Calu3 (cell line): ENCODE data around the gene ZNF536. TPM values are rescaled to one million over a fixed set of nuclear protein-coding genes. Genes with fewer than 3 reads are reported as not detected.

ENCODE experiments used
- BruUV-seq: library from RNA; stranded (reverse); fragments of 400-500 nt; replicated peaks from 2 replicates; lab custom pipeline; 2021; lab: Mats Ljungman, UMichigan
- CTCF ChIA-PET: fragments of 300-600 bp; sonication (Branson Sonifier 250); formaldehyde crosslinking; loops from one replicate; lab custom pipeline; 2022; ENCODE audit warnings: antibody characterized with exemption; lab: Charles Lee
- DNase-seq: peaks from one replicate; pipeline ENCODE4 v3.0.0; 2022
- H3K27ac Mint-ChIP-seq: one replicate; pipeline ENCODE4 v1.8.0; 2022; ENCODE audit warnings: mixed read lengths; ENCODE audit not compliant: unreplicated experiment
- H3K27me3 Mint-ChIP-seq: one replicate; pipeline ENCODE4 v1.8.0; 2022; ENCODE audit warnings: mixed read lengths; ENCODE audit not compliant: unreplicated experiment
- H3K36me3 Mint-ChIP-seq: one replicate; pipeline ENCODE4 v1.8.0; 2022; ENCODE audit warnings: mild to moderate bottlenecking, moderate library complexity, mixed read lengths; ENCODE audit not compliant: insufficient read depth, unreplicated experiment
- H3K4me1 Mint-ChIP-seq: one replicate; pipeline ENCODE4 v1.8.0; 2022; ENCODE audit warnings: mild to moderate bottlenecking, low read depth, mixed read lengths; ENCODE audit not compliant: unreplicated experiment
- H3K4me3 Mint-ChIP-seq: one replicate; pipeline ENCODE4 v1.8.0; 2022; ENCODE audit warnings: mild to moderate bottlenecking, low read depth, moderate library complexity, mixed read lengths; ENCODE audit not compliant: unreplicated experiment
- H3K9me3 Mint-ChIP-seq: one replicate; pipeline ENCODE4 v1.8.0; 2022; ENCODE audit warnings: low read depth, mixed read lengths; ENCODE audit not compliant: unreplicated experiment
- intact Hi-C: fragments of 100-400 bp; cut with micrococcal nuclease; formaldehyde crosslinking; loops from one replicate; pipeline ENCODE4 v1.10.0; 2022; ENCODE audit not compliant: unreplicated experiment
- total RNA-seq: library from RNA; stranded (reverse); gene quantifications from 2 replicates; pipeline ENCODE4 v1.2.3, GENCODE V29; 2022
- TF ChIP-seq, protein P1 (sequence below): fragments of 200-600 bp; IDR thresholded peaks from one replicate; pipeline ENCODE4 v1.8.0; 2022; ENCODE audit warnings: antibody characterized with exemption; ENCODE audit not compliant: unreplicated experiment

Gene ZNF536
- total RNA-seq, 1 experiment from 2014 or later: not detected

DNA sequence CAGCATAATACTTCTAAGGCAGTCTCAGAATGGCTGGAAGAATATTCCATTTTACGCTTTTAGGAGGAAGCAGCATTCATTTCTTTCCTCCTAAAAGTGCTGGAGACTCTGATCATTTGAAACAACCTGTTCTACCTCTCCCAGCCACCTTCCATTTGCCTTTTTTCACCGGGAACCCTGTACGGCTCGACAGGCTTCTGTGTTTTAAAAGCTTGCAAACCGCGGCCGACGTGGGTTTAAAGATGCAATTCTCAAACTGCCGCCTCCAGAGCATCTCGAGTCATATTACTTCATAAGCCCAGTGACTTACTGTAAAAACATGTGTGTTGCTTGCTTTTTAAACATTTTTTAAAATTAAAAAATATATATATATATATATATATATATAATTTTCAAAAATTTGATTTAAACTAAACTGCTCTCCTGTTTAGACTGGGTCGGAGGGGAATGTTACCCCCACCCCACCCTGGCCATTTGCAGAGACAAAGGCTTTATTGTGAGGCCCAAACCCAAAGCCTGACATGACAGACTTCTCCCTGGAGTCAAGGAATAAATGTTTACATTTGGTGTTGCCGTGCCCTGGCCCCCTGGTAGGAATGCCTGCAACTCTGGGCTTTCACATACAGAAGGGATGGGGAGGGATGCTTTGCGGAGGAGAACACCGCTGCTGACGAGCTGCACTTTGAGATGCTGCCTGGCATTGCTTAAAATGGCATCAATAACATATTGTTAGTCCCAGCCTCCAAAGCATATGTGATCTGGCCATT is 30.4 kb downstream of the ZNF536 start:
- Mint-ChIP-seq H3K4me1 (no peaks in the 10 kb centered on the region), H3K4me3 (no peak overlapping the region), H3K36me3 (no peaks in the 10 kb centered on the region), H3K9me3 (peaks cover 6% of the 10 kb centered on the region), H3K27me3 (no peaks in the 10 kb centered on the region), H3K27ac (no peak overlapping the region)
- TF ChIP-seq, protein P1, sequence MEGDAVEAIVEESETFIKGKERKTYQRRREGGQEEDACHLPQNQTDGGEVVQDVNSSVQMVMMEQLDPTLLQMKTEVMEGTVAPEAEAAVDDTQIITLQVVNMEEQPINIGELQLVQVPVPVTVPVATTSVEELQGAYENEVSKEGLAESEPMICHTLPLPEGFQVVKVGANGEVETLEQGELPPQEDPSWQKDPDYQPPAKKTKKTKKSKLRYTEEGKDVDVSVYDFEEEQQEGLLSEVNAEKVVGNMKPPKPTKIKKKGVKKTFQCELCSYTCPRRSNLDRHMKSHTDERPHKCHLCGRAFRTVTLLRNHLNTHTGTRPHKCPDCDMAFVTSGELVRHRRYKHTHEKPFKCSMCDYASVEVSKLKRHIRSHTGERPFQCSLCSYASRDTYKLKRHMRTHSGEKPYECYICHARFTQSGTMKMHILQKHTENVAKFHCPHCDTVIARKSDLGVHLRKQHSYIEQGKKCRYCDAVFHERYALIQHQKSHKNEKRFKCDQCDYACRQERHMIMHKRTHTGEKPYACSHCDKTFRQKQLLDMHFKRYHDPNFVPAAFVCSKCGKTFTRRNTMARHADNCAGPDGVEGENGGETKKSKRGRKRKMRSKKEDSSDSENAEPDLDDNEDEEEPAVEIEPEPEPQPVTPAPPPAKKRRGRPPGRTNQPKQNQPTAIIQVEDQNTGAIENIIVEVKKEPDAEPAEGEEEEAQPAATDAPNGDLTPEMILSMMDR: no peak
- CTCF ChIA-PET: no interaction called here
- DNase-seq: no peak
- intact Hi-C loops: no loop called here
- BruUV-seq: no TSS peak

DNA sequence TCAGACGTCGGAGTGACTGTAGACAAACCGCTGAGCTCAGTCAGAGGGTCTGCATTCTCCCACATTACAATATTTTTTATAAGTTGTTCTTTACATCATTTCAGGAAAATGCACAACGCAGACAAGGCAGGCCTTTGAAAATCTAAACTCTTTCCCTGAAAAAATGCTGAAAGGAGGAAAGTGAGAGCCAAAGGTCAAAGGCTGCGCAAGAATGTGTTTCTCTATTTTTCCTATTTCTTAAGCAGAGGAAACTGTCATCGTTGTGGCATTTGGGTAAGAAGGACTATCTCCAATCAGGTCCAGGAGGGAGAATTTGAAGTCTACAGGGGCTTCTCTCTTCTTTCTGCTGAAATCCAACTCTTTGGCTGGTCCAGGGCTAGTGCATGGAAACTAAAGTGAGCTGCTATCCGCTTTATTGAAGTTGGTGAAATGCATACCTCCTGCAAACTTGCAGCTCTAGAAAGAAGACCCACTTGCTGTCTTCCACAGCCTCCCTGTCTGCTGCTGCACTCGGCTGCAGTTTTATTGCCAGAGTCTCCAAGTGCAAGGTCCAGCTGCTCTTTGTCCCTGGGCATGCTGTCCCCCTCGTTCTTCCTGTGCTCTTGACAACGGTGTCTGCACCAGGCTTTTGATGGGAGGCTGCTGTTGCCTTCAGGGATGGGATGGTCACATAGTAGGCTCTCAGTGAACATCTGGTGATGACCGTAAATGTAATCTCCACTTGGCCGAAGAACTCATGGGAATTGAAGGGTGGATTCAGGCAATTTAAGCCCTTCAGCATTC is 31.2 kb downstream of the ZNF536 start:
- Mint-ChIP-seq H3K4me3 (no peak overlapping the region), H3K27me3 (no peaks in the 10 kb centered on the region), H3K4me1 (no peaks in the 10 kb centered on the region), H3K27ac (no peak overlapping the region), H3K36me3 (no peaks in the 10 kb centered on the region), H3K9me3 (peaks cover 6% of the 10 kb centered on the region)
- CTCF ChIA-PET: no interaction called here
- TF ChIP-seq, protein P1: no peak
- DNase-seq: no peak
- BruUV-seq: no TSS peak
- intact Hi-C loops: no loop called here

GRCh38 chr19:30406220-30407067 is 34.3 kb downstream of the ZNF536 start:
- DNase-seq: no peak
- TF ChIP-seq, protein P1: no peak

DNA sequence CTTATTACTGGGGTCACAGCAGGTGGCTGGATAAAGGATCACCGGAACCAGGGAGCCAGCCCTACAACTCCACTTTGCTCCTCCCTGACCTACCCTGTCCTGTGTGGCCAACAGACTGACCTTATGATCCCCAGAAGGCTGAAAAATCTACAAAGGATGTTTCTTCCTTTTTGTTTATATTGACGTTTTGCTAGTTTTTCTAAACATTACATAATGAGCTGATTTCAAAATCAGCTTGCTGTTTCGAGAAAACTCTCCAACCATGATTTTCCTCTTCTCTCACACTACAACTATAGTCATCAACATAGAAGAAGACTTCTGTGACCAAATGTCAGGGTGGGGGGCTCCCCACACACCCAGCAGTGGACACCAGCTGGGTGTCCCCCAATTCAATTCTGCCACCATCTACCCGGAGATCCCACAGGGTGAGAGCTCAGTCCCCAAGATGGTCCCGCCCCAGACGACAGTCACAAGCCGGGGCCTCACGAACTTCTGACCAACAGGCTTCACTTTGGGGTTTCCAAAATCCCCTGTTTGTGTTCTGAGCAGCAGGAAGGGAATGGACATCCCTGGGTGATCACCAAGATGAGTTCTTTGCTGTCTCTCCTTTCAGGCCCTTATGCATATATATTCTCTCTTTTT is 35.0 kb downstream of the ZNF536 start:
- no TSS peak for BruUV-seq
- Mint-ChIP-seq H3K27me3 (no peaks in the 10 kb centered on the region), H3K27ac (no peak overlapping the region), H3K4me3 (no peak overlapping the region), H3K36me3 (no peaks in the 10 kb centered on the region), H3K9me3 (peaks cover 6% of the 10 kb centered on the region), H3K4me1 (no peaks in the 10 kb centered on the region)
- TF ChIP-seq, protein P1: no peak
- CTCF ChIA-PET: no interaction called here
- no peak for DNase-seq
- intact Hi-C loops: no loop called here

More at GRCh38 chr19:30406220-30407067, 34.3 kb downstream of the ZNF536 start:
- Mint-ChIP-seq H3K4me3 (no peak overlapping the region), H3K27me3 (no peaks in the 10 kb centered on the region), H3K36me3 (no peaks in the 10 kb centered on the region), H3K9me3 (peaks cover 6% of the 10 kb centered on the region), H3K27ac (no peak overlapping the region), H3K4me1 (no peaks in the 10 kb centered on the region)
- BruUV-seq: no TSS peak
- intact Hi-C loops: no loop called here
- CTCF ChIA-PET: interaction anchor here (0.6 kb wide), 1 partner anchor 966 kb away, joined by 3 read pairs; no protein-coding TSS in a partner anchor
